NCI-H2196 (cell line): ENCODE measurements around the gene CDH4.

Source experiments
- DNase-seq: peaks from one replicate; lab custom pipeline; 2025; ENCODE audit not compliant: unreplicated experiment; lab: John Stamatoyannopoulos, UW

The CDH4 gene

DNA sequence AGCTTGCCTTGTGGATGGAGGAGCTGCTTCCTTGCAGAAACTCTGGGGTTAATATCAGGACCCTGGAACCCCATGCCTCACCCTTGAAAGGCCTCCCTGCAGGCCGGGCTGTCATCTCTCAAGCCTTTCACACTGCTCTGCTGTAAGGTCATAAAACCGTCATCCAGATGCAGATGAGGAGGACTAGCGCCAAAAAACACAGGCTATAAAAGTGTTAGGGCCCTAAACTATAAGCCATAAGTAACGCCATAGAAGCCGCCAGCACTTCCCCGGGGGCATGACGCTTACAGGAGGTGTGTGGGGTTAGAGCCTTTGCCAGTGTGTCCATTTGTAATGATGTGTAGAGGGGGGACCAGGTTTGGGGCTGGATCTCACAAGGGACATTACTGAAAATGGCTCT lies 47.6 kb downstream of the CDH4 start:
- DNase-seq, result no peak

DNA sequence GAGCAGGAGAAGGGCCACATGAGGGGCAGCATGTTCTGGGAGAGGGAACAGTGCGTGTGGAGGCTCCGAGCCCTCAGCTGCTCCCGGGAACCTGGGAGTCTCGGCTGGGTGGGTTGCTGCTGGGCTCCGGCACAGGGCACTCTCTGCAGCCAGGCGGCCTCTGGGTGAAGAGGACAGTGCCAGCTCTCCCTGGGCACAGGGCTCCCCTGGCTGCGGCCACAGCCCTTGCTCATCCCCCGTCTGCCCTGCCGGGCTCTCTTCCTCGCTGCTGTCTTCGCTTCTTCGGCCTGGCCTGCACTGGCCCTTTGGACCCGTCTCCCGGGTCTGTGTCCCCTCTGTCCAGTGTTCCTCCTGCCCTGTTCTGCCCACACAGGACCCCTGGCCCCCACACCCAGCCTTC lies 48.2 kb downstream of the CDH4 start:
- DNase-seq, result no peak

DNA sequence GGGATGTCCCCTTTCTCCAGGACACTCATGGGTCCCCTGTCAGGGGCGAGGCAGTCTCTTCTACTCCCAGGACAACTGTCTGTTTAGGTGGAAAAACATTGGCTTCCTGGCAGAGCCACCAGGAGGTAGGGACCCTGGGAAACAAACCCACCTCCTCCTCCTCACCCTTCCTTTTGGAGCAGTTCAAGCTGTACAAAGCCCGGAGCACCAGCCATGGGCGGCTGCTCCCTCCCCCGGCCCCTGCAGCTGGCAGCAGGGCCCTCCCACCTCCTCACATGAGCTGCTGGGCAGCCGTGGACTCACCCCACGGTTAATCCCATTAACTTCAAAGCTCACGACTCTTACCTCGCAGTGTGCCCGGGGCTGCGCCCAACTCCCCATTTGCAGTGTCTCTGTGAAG lies 48.6 kb downstream of the CDH4 start:
- DNase-seq, result no peak

DNA sequence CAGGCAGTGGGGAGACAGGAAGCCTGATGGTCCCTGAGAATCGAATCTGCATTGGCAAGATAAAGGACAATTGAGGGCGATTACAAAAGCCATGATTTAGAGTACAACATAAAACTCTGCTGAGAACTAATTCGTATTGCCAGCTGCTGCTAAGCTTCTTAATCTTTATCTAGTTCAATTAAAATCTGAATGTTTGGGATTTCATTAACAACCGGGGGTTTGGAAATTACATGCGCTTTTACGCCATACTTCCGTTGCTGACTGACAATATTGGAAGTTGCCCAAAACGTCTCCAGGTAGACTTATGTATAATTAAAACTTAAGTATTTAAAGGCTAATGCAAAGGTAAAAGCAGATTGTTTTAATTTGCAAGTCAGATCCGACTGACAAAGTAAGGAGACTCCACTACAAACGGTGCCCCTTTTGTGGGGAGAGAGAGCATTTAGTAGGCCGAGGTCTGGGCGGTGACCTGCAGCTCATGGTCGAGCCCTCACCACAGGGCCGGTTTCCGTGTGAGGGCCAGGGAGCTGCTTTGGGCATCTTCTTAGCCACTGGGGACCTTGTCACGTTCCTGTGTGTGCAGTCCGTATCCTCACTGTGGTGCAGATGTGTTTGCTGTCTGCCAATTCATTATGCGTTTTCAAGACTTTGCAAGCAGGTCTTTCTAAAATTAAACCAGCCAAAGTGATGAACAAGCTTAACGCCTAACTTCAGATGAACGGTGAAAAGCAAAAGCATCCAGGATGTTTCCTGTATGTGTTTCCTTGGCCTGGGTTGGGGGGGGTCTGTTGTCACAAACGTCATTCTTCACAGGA lies 49.9 kb downstream of the CDH4 start:
- no peak for DNase-seq

DNA sequence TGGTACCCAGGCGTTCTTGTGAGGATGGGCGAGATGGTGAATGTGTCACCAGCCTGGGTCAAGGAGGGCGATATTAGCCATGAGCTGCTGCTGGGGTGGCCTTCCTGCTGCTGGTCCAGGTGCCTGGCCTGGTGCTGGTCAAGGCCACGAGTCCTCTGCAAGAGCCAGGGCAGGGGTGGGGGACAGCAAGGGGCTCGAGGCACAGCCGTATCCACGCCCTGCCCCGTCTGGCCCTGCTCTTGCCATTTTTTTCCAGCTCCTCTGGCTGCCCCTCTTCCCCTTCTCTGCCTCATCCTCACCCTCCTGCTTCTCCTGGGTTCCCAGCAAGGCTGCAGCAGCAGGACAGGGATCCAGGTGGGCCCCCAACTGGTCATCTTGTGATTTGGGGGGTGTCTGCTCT lies 51.2 kb downstream of the CDH4 start:
- DNase-seq, result no peak

DNA sequence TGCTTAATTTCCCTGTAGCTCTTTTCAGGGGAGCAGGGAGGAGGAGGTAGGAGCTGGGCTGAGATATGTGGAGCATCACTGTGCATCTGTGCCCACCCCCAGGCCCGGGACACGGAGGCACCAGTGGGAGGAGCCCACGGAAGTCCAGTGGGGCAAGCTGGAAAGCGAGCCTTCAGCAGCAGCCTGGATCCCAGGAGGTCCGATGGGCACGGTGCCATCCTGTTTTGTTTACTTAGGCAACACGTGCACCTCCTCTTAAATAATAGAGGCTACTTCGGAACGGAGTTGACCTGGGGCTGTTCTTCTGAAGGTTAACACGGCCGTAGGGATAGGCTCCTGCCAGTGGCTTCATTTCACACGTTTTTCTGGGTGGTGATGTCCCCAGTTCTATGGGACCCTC lies 51.6 kb downstream of the CDH4 start:
- peak; percentile 55 for DNase-seq

DNA sequence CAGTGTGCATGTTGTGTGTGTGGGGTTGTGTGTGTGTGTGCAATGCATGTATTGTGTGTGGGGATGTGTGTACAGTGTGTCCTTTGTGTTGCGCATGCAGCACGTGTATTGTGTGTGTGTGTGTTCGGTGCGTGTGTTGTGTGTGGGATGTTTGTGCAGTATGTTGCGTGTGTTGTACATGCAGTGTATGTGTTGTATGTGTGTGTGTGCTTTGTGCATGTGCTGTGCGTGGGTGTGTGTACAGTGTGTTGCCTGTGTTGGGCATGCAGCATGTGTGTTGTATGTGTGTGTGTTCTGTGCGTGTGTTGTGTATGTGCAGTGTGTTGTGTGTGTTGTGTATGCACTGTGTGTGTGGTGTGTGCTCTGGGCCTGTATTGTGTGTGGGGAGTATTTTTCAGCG lies 52.7 kb downstream of the CDH4 start:
- DNase-seq, result no peak

DNA sequence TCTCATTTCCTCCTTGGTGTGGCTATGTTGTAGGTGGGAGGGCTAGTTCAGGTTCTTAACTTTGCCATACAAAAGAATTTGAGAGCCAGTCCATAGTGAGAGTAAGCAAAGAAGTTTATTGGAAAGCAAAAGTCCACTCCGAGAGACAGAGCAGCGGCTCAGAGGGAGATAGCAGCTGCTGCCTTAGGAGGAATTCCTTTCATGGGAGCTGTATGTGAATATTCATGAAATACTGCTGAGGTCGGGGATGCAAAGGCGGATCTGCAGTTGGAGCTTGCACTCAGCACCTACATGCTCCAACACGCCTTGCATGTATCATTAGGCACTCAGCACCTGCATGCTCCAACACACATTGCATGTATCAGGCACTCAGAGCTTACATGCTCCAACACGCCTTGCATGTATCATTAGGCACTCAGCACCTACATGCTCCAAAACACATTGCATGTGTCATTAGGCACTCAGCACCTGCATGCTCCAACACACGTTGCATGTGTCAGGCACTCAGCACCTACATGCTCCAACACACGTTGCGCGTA lies 54.9 kb downstream of the CDH4 start:
- DNase-seq, result no peak

DNA sequence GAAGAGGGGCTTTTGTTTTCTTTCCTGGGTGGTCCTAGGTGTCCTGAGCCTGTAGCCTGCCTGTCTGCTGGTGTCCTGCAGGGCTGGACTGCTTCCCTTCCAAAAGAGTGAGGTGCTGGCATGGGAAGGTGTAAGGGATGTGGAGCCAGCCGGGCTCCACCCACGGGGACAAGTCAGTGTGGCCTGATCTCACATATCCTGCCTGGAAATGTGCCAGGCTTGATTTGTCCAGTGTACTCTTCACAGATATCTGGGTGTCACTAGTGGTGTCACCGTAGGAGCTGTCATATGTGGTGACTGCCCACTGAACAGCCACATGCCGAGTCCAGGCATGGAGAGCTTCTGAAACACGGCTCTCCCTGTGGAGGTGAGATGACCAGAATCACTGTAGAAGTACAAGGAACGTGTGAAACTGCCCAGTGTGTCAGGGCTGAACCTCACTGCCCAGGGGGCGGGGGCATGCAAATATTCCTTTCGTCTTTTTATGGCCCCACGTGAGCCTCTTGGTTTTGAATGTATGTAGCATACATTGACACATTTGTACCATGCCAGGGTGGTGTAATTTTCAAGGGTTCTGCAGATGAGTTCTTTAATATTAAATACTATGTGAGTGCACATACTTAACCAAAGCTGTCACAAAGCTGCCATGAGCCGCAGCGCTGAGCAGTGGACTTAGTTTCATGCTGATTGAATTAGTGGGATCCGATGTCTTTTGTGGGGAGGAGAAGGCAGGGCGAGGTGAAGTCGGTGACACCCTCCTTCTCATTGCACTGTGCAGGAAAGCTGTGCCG lies 55.8 kb downstream of the CDH4 start:
- no peak for DNase-seq

DNA sequence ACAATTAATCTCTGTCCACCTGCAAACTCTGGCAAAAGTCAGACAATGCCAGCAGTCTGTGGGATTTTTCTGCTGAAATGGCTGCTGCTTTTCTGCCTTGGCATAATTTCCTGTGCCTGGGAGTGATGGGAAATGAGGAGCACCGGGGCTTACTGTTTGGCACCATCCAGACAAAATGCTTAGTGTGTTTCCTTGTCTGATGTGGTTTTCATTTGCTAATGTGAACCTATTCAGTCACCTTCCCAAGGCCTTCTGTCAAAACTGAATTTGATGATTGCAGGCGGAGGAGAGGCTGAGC lies 56.4 kb downstream of the CDH4 start:
- DNase-seq, result no peak

DNA sequence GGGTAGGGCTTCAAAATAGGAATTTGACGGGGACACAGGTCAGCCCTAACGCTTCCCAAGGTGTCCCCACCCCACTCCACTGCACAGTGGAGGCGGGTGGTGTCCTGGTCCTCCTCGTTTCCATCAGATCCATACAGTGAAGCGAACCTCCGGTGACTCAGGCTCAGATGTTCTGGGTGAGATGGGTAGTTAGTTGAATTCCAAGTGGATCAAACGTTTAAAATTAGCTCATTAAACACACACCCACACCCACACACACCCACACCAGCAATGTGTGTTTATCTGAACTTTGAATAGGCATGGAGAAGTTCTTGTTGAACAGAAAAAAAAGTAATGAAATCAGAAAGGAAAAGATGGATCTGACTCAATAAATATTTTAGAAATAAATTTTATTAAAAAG lies 58.9 kb downstream of the CDH4 start:
- no peak for DNase-seq

DNA sequence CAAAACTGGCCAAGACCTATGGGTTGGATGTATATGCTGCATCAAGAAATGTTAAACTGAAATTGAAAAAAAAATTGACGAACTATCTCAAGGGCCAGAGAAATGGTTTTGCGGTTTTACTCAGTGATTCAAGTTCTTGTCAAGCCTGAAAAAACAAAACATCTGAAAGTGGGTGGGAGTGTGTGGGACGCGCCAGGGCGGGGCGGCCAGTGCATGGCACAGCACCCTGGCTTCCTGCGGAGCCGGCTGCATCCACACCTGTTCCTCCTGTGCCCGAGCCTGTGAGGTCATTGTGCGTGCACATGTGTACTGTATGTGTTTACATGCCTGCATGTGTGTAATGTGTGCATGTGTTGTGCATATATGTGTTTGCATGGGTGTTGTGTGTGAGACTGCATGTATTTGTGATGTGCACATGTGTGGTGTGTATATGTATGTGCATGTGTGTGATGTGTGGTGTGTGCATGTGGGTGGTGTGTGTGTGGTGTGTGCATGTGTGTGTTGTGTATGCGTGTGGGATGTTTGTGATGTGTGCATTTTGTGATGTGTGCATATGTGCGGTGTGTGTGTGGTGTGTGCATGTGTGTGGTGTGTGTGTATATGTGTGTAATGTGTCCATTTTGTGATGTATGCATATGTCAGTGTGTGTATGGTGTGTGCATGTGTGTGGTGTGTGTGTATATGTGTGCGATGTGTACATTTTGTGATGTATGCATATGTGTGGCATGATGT lies 59.8 kb downstream of the CDH4 start:
- DNase-seq, result no peak

DNA sequence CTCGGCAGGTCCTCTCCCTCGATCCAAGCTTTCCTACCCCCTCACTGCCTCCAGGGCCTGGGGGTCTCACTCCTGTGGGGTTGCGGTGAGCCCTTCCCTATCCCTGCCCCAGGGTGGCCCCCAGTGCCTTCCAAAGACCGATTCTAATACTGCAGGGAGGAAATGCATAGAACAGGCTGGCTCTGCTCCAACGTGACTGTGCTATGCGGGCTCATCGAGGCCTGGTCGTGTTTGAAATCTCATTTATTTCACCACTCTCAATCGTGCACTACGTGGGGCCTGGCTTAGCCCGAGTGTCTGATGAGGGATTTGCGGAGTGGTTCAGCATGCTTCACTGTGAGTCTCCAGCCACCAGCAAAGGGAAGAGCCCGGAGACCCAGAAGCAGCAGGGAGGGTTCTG lies 60.9 kb downstream of the CDH4 start:
- DNase-seq, result no peak

DNA sequence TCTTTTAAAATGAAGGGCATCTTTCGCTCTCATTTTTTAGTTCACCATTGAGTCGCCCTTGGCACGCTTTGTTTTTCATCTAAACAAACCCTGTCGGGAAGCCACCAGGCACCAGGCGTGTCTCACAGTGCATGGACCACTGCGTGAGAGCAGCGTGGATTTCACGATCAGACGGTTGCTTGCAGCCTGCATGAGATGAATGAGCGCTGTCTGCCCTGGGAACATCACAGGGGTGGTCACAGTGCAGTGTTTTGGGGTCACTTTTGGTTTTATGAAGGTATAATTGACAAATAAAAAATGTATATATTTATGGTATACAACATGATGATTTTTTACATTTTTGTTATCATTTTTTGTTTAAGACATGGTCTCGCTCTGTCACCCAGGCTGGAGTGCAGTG lies 61.3 kb downstream of the CDH4 start:
- DNase-seq, result no peak

DNA sequence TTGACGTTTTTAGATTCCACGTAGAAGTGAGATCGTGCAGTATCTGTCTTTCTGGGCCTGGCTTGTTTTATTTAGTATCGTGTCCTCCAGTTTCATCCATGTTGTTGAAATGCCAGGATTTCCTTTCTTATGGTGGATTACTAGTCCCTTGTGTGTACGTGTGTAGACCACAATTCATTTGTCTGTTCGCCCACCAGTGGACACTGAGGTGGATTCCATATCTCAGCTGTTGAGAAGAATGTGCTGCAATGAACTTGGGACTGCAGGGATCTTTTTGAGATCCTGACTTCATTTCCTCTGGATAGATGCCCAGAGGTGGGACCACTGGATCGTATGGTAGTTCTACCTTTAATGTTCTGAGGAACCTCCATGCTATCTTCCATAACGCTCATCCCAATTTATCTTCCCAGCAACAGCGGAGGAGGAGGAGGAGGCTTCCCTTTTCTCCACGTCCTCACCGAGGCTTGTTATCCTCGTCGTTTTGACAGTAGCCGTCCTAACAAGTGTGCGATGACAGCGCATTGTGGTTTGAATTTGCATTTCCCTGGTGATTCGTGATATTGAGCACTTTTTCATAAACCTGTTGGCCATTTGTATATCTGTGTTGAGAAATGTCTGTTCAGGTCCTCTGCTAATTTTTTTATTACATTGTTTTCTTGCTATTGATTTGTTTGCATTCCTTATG lies 62.4 kb downstream of the CDH4 start:
- no peak for DNase-seq

DNA sequence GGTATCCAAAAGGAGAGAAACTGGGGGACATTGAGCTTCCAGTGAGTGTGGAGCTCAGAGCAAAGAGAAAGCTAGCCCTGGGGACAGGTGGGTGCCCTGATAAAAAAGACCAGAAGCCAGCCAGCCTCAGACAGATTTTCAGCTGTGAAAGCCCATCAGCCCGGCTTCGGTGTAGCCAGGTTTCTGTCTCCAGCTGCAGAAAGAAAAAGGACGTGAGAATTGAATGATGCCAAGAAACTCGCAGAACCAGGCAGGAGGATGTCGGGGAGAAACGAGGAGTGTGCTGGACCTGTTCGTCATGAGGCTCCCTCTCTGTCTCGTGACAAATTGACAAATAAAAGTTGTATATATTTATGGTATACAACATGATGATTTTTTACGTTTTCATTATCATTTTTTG lies 63.3 kb downstream of the CDH4 start:
- DNase-seq, result no peak

DNA sequence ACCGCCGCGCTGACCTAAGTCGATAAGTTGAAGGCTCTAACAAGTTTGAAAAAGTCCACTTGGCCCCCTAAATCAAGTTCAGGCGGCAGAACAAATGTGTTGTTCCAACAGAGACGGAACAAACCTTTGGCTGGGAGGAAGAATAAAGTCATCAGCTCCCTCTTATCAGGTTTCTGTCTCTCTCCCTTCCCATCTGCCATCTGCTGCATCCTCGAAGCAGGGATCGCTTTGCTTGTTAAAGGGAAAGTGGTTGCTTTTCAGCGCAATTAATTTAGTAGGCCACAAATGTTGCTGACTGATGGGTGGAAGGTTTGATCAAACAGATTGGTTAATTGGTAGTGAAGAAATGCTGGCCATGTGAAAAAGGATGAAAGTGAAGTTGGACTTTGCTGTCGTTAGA lies 64.3 kb downstream of the CDH4 start:
- DNase-seq, result no peak

DNA sequence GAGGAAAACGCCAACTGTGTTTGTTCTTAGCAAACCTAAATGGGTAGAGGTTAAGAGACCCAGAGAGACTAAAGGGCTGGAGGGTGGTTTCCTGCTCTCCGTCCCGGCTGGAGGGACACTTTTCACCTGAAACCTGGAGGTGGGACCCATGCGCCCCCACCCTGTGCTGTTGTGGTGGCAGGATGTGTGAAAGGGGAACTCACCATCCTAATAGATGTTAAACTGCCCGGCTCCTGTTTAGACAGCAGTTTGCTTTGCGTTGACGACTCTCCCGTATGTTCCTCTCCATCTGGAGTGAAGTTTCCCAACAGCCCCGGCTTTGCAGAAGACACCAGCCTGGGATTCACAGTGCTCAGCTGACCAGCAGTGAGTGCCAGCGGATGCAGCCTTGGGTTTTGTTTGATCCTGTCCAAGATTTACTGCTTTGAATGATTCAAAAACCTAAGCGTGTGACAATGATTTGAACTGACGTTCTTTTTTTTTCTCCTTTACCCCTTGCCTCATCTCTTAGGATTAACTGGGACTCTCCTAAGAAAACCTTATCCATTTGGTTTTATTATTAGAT lies 66.0 kb downstream of the CDH4 start:
- no peak for DNase-seq

DNA sequence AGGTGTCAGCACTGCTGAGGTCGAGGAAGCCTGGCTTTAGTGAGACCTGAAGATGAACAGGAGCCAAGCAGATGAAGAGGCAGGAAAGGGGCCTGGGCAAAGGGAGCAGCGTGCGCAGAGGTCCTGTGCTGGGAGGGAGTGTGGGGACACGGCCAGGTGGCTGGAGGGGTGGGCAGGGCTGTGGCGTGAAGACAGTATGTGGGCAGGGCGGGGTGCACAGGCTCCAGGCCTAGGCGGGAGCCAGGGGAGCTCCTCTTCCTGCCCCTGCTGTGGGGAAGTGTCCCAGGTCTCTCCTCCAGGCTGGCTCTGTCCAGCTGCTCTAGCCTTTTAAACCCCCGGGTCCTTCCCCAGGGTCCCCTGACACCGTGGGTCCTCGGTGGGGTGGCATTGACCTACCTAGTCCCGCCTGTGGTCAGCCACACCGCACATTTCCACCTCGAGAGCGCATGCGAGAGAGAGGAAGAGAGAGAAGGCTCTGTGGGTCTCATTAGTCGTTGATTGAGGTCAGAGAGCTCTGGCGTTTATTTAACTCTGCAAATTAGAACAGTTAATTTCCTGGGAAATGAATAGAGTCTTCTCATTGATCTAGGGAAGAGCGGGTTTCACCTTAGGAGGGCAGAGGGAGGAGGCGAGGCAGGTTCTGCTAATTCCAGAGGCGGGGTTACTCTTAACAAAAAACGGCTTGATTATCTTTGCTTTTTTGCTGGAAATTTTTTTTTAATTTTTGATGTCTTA lies 68.8 kb downstream of the CDH4 start:
- DNase-seq, result no peak

DNA sequence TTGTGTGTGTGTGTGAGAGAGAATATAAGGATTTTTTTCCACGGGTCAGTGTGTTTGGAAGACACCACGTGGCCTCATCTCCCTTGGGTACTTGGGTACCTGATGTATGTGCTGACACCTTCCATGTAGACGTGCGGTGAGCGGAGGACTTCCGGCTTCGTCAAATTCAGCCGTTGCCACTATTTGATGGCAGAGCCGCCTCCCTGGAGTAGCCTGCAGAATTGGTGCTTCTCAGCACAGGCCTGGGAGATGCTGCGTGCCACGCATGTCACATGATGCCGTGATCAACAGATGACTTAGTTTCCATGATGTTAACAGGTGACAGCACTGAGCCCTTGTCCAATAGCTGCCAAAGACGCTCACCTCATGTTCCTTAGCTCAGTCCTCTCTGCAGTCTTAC lies 69.4 kb downstream of the CDH4 start:
- DNase-seq, result no peak
